Measurements from ENCODE around the gene GDF7. TPM values are rescaled to one million over a fixed set of nuclear protein-coding genes. Genes with fewer than 3 reads are reported as not detected.

The GDF7 gene
- total and polyA plus RNA-seq, 2 experiments from 2014 or later: 0.24 to 0.37 TPM

DNA sequence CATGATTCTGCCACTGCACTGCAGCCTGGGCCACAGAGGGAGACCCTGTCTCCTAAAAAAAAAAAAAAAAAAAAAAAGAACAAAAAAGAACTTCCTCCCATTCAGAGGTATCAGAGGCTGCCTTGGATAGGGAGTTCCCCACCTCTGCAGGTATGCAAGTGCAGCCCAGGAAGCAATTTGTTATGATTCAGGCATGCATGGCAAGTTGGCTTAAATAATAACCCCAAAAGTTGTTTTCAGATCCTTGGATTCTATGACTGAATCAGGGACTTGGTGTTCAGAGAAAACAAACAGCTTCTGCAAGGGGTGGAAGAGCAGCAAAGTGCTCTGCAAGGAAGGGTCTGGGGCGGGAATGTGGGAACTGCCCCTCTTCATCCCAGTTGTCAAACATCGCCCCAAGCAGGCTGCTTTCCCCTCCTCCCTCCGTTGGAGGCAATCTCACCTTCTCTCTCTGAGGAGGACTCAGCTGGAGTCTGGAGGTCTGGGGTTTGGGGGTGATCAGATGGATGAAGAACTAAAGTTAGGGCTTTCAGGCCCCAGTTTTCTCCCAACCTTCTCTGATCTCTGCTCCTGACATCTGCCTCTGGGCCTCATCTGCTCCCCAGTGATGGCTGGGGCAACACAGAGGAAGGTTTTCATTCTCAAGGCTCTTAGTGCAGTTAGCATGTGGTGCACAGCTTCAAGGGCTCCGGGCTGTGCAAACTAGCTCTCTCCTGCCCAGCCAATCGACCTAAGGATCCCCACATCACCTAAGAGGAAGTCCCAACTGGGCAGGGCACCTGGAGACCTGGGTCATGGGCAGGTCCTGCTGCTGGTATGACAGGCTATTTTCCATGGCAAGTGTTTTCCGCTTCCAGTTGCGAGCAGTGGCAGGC is 3.5 kb upstream of the GDF7 start:
- H3K79me2 ChIP-seq: no peaks in the 10 kb centered on the region
- H3K9me2 ChIP-seq (replicated peaks; ENCODE audit: insufficient read depth): no peaks in the 10 kb centered on the region
- H4K20me1 ChIP-seq (ENCODE audit: insufficient read depth, poor library complexity, severe bottlenecking): no peaks in the 10 kb centered on the region
- H3K9me3 ChIP-seq (ENCODE audit: low read depth): no peaks in the 10 kb centered on the region
- 36% methylated on average over 7 of the region's 7 CpGs for WGBS (ENCODE audit: low lambda C conversion rate, missing lambda C conversion rate)
- H3K4me1 ChIP-seq (ENCODE audit: insufficient read depth): peaks cover 8% of the 10 kb centered on the region
- no peak overlapping the region for H3K4me3 ChIP-seq
- H3K4me2 ChIP-seq: no peak overlapping the region
- no peaks in the 10 kb centered on the region for H3K36me3 ChIP-seq (replicated peaks; ENCODE audit: insufficient read depth, low read depth)
- no peak overlapping the region for H3K27ac ChIP-seq
- TF ChIP-seq EZH2 (IDR thresholded peaks at IDR 0.05; ENCODE audit: borderline replicate concordance) (no peak), EZH2phosphoT487 (IDR thresholded peaks at IDR 0.05; ENCODE audit: low read depth, severe bottlenecking, unreplicated experiment) (no peak), CTCF (IDR thresholded peaks at IDR 0.05; ENCODE audit: poor library complexity) (no peak)
- peaks cover 84% of the 10 kb centered on the region for H3K27me3 ChIP-seq
- no peak for DNase-seq (ENCODE audit: low spot score)
- H2AFZ ChIP-seq: no peak overlapping the region

DNA sequence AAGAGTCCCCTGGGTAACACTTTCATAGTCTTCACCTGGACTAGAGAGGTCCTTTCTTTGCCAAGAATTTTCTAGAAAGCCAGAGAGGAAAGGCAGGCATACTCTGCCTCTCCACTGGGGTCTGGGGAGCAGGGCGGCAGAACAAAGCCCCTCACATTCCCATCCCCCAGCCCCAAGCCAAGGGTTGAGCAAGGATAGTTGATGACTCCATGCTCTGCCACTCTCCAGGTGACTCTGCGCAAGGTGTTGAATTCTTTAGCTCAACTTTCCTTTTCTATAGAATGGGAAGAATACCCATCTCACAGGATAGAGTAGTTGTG is 2.9 kb upstream of the GDF7 start:
- Histone ChIP-seq H3K27me3 (peaks cover 88% of the 10 kb centered on the region), H3K36me3 (replicated peaks; ENCODE audit: insufficient read depth, low read depth) (no peaks in the 10 kb centered on the region), H3K9me2 (replicated peaks; ENCODE audit: insufficient read depth) (no peaks in the 10 kb centered on the region), H3K4me1 (ENCODE audit: insufficient read depth) (peaks cover 8% of the 10 kb centered on the region), H3K4me2 (no peak overlapping the region), H4K20me1 (ENCODE audit: insufficient read depth, poor library complexity, severe bottlenecking) (no peaks in the 10 kb centered on the region), H3K27ac (no peak overlapping the region), H3K9me3 (ENCODE audit: low read depth) (no peaks in the 10 kb centered on the region), H2AFZ (no peak overlapping the region), H3K79me2 (no peaks in the 10 kb centered on the region), H3K4me3 (no peak overlapping the region)
- TF ChIP-seq EZH2phosphoT487 (IDR thresholded peaks at IDR 0.05; ENCODE audit: low read depth, severe bottlenecking, unreplicated experiment) (no peak), EZH2 (IDR thresholded peaks at IDR 0.05; ENCODE audit: borderline replicate concordance) (no peak), CTCF (IDR thresholded peaks at IDR 0.05; ENCODE audit: poor library complexity) (no peak)
- 58% methylated on average over 2 of the region's 2 CpGs for WGBS (ENCODE audit: low lambda C conversion rate, missing lambda C conversion rate)
- no peak for DNase-seq (ENCODE audit: low spot score)

- H3K27me3 ChIP-seq: peaks cover 89% of the 10 kb centered on the region
Observed at GRCh38 chr2:20664431-20665242, 2.3 kb upstream of the GDF7 start.

More at GRCh38 chr2:20664431-20665242, 2.3 kb upstream of the GDF7 start:
- H3K36me3 ChIP-seq (replicated peaks; ENCODE audit: insufficient read depth, low read depth): no peaks in the 10 kb centered on the region
- TF ChIP-seq CTCF (IDR thresholded peaks at IDR 0.05; ENCODE audit: poor library complexity) (no peak), EZH2phosphoT487 (IDR thresholded peaks at IDR 0.05; ENCODE audit: low read depth, severe bottlenecking, unreplicated experiment) (no peak), EZH2 (IDR thresholded peaks at IDR 0.05; ENCODE audit: borderline replicate concordance) (no peak)
- H3K4me3 ChIP-seq: no peak overlapping the region
- no peaks in the 10 kb centered on the region for H3K79me2 ChIP-seq
- no peak for DNase-seq (ENCODE audit: low spot score)
- H2AFZ ChIP-seq: no peak overlapping the region
- no peak overlapping the region for H3K27ac ChIP-seq
- H3K4me2 ChIP-seq: no peak overlapping the region
- WGBS (ENCODE audit: low lambda C conversion rate, missing lambda C conversion rate): 37% methylated on average over 17 of the region's 17 CpGs
- peaks cover 10% of the 10 kb centered on the region for H3K4me1 ChIP-seq (ENCODE audit: insufficient read depth)
- no peaks in the 10 kb centered on the region for H3K9me2 ChIP-seq (replicated peaks; ENCODE audit: insufficient read depth)
- H3K9me3 ChIP-seq (ENCODE audit: low read depth): no peaks in the 10 kb centered on the region
- H4K20me1 ChIP-seq (ENCODE audit: insufficient read depth, poor library complexity, severe bottlenecking): no peaks in the 10 kb centered on the region

Measured in hepatocyte (in vitro differentiated cells).